ENCODE results near the gene NOTO.
A peak's percentile ranks its signal among the peaks of the same experiment; 100 is the strongest.

The NOTO gene

GRCh38 chr2:73217160-73217559 lies 14.8 kb downstream of the NOTO start:
- no peak for DNase-seq
- TF ChIP-seq, protein P1, sequence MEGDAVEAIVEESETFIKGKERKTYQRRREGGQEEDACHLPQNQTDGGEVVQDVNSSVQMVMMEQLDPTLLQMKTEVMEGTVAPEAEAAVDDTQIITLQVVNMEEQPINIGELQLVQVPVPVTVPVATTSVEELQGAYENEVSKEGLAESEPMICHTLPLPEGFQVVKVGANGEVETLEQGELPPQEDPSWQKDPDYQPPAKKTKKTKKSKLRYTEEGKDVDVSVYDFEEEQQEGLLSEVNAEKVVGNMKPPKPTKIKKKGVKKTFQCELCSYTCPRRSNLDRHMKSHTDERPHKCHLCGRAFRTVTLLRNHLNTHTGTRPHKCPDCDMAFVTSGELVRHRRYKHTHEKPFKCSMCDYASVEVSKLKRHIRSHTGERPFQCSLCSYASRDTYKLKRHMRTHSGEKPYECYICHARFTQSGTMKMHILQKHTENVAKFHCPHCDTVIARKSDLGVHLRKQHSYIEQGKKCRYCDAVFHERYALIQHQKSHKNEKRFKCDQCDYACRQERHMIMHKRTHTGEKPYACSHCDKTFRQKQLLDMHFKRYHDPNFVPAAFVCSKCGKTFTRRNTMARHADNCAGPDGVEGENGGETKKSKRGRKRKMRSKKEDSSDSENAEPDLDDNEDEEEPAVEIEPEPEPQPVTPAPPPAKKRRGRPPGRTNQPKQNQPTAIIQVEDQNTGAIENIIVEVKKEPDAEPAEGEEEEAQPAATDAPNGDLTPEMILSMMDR (IDR thresholded peaks at IDR 0.05), result no peak
- peaks cover 9% of the 10 kb centered on the region for H3K36me3 Mint-ChIP-seq (ENCODE audit: low read depth)
- H3K9me3 Mint-ChIP-seq, result no peaks in the 10 kb centered on the region
- H3K27ac Mint-ChIP-seq, result no peak overlapping the region
- no peaks in the 10 kb centered on the region for H3K27me3 Mint-ChIP-seq (ENCODE audit: low read depth, poor library complexity)
- no peak overlapping the region for H3K4me3 Mint-ChIP-seq
- peaks cover 36% of the 10 kb centered on the region for H3K4me1 Mint-ChIP-seq

GRCh38 chr2:73217826-73218225 lies 15.5 kb downstream of the NOTO start:
- no peaks in the 10 kb centered on the region for H3K27me3 Mint-ChIP-seq (ENCODE audit: low read depth, poor library complexity)
- no peak for DNase-seq

DNA sequence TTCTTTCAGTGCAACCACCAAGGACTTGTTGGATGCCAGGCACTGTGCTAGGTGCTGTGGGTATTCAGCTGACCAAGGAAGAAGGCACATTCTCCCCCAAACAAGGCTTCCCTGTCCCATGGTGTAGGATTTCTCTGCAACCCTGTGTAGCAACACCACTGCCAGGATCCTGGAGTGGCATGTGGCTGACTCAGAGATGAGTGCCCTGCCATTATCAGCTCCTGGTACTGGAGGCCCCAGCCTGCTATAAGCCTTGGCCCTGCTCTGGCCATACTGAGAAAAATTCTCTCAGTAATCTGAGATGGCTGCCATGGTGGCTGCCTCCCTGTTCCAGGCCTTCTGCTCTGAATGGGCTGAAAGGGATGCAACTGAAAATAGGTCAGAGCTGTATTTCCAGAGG lies 15.9 kb downstream of the NOTO start:
- peaks cover 26% of the 10 kb centered on the region for H3K4me1 Mint-ChIP-seq
- H3K4me3 Mint-ChIP-seq, result no peak overlapping the region
- no peaks in the 10 kb centered on the region for H3K9me3 Mint-ChIP-seq
- no peaks in the 10 kb centered on the region for H3K27me3 Mint-ChIP-seq (ENCODE audit: low read depth, poor library complexity)
- no peak overlapping the region for H3K27ac Mint-ChIP-seq
- DNase-seq, result no peak
- peaks cover 11% of the 10 kb centered on the region for H3K36me3 Mint-ChIP-seq (ENCODE audit: low read depth)
- TF ChIP-seq, protein P1 (IDR thresholded peaks at IDR 0.05), result no peak

More at GRCh38 chr2:73217826-73218225, 15.5 kb downstream of the NOTO start:
- H3K4me3 Mint-ChIP-seq, result no peak overlapping the region
- H3K27ac Mint-ChIP-seq, result peak overlapping the region; percentile 67
- H3K36me3 Mint-ChIP-seq (ENCODE audit: low read depth), result peaks cover 11% of the 10 kb centered on the region
- peaks cover 31% of the 10 kb centered on the region for H3K4me1 Mint-ChIP-seq
- TF ChIP-seq, protein P1 (IDR thresholded peaks at IDR 0.05), result no peak
- no peaks in the 10 kb centered on the region for H3K9me3 Mint-ChIP-seq

DNA sequence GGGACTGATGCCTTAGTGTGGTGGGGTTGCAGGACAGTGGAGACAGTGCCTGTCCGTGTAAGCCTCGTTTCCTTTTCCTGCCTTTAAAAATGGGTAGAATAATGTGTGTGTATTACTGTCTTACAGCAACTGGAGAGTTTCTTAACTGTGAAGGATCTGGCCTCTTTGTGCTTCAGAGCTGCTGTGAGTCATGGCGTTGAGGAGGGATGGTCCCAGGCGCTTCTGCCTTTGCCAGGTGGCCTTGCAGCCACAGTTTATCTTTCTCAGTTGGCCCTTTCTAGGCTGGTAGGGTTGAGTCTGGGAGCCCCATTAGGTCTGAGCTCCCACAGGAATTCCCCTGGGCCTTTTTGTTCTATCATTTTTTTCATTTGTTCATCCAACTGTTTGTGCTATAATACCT lies 21.4 kb downstream of the NOTO start:
- TF ChIP-seq, protein P1 (IDR thresholded peaks at IDR 0.05), result no peak
- no peak for DNase-seq
- no peaks in the 10 kb centered on the region for H3K4me1 Mint-ChIP-seq
- H3K27me3 Mint-ChIP-seq (ENCODE audit: low read depth, poor library complexity), result no peaks in the 10 kb centered on the region
- H3K4me3 Mint-ChIP-seq, result no peak overlapping the region
- no peak overlapping the region for H3K27ac Mint-ChIP-seq
- H3K36me3 Mint-ChIP-seq (ENCODE audit: low read depth), result peaks cover 11% of the 10 kb centered on the region
- H3K9me3 Mint-ChIP-seq, result no peaks in the 10 kb centered on the region

GRCh38 chr2:73225513-73226360 lies 23.4 kb downstream of the NOTO start:
- peaks cover 11% of the 10 kb centered on the region for H3K36me3 Mint-ChIP-seq (ENCODE audit: low read depth)
- DNase-seq, result no peak
- no peaks in the 10 kb centered on the region for H3K27me3 Mint-ChIP-seq (ENCODE audit: low read depth, poor library complexity)
- H3K4me3 Mint-ChIP-seq, result no peak overlapping the region
- no peak overlapping the region for H3K27ac Mint-ChIP-seq
- no peaks in the 10 kb centered on the region for H3K4me1 Mint-ChIP-seq
- TF ChIP-seq, protein P1 (IDR thresholded peaks at IDR 0.05), result no peak
- H3K9me3 Mint-ChIP-seq, result no peaks in the 10 kb centered on the region

DNA sequence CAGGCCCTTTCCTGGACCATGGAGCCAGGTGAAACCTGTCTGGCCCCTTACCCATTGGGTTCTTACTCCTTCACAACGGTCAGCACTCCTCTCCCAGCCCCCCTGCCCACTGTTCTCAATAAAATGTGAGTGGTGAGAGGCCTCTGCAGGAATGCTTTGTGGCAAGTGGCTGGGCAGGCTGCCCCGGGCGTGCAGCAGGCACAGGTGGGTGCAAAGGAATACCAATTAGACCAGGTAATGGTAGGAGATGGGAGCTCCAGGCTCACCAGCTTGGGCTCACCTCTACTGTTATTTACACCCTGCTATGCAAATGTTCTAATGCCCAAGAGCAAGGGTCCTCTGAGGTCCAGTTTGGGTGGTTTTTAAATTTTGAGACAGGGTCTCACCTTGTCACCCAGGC lies 24.7 kb downstream of the NOTO start:
- no peaks in the 10 kb centered on the region for H3K9me3 Mint-ChIP-seq
- no peaks in the 10 kb centered on the region for H3K27me3 Mint-ChIP-seq (ENCODE audit: low read depth, poor library complexity)
- no peak overlapping the region for H3K4me3 Mint-ChIP-seq
- TF ChIP-seq, protein P1 (IDR thresholded peaks at IDR 0.05), result no peak
- no peak for DNase-seq
- H3K27ac Mint-ChIP-seq, result no peak overlapping the region
- no peaks in the 10 kb centered on the region for H3K4me1 Mint-ChIP-seq
- peaks cover 2% of the 10 kb centered on the region for H3K36me3 Mint-ChIP-seq (ENCODE audit: low read depth)

All from nephron progenitor cell (in vitro differentiated cells).